ENCODE measurements around the gene ZNF665.
"Not testable (repeated sequence)": the region's sequence is repeated elsewhere in the genome, so short reads cannot be mapped to it uniquely, and the experiment has no call there.

Gene ZNF665

GRCh38 chr19:53192771-53193534, at the start of gene ZNF665:
TSS of gene ZNF665 (minus strand) at chr19:53193358. CDS start at chr19:53182898, 10,460 bp downstream.
- Histone ChIP-seq H3K9me3 (ENCODE audit: control insufficient read depth, insufficient read depth, low read length) (no peaks in the 10 kb centered on the region), H3K36me3 (ENCODE audit: control insufficient read depth, insufficient read depth, low read length) (no peaks in the 10 kb centered on the region; the same call in 1 of the 2 replicates), H3K4me1 (ENCODE audit: control insufficient read depth, insufficient read depth, low read length) (peaks cover 3% of the 10 kb centered on the region; the same call in 1 of the 2 replicates), H3K27ac (ENCODE audit: low read depth, low read length) (no peak within 1 kb of the TSS), H3K4me3 (ENCODE audit: low read depth, low read length) (peak within 1 kb of the TSS; percentile 99), H3K27me3 (ENCODE audit: control insufficient read depth, insufficient read depth, low read length) (peaks cover 8% of the 10 kb centered on the region; the same call in 1 of the 2 replicates), H3K9ac (ENCODE audit: low read depth, low read length) (peak within 1 kb of the TSS; percentile 78)

DNA sequence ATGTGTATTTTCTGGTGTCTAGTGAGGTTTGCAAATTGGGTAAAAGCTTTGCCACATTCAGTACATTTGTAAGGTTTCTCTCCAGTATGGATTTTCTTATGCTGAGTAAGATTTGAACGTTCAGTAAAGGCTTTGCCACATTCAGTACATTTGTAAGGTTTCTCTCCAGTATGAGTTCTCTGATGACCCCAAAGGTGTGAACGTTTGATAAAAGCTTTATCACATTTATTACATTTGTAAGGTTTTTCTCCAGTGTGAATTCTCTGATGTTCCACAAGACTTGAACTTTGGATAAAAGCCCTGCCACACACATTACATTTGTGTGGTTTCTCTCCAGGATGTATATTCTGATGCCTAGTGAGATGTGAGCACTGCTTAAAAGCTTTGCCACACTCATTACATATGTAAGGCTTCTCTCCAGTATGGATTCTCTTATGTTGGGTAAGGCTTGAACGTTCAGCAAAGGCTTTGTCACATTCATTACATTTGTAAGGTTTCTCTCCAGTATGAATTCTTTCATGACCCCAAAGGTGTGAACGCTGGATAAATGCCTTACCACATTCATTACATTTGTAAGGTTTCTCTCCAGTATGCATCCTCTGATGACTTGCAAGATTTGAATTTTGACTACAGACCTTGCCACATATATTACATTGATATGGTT, 44.1 kb upstream of the ZNF665 start:
- Histone ChIP-seq H3K9ac (ENCODE audit: low read depth, low read length) (no peak overlapping the region), H3K4me3 (ENCODE audit: low read depth, low read length) (no peak overlapping the region), H3K27me3 (ENCODE audit: control insufficient read depth, insufficient read depth, low read length) (no peaks in the 10 kb centered on the region), H3K4me1 (ENCODE audit: control insufficient read depth, insufficient read depth, low read length) (no peaks in the 10 kb centered on the region), H3K36me3 (ENCODE audit: control insufficient read depth, insufficient read depth, low read length) (peaks cover 50% of the 10 kb centered on the region), H3K9me3 (ENCODE audit: control insufficient read depth, insufficient read depth, low read length) (peaks cover 91% of the 10 kb centered on the region), H3K27ac (ENCODE audit: low read depth, low read length) (no peak overlapping the region)

DNA sequence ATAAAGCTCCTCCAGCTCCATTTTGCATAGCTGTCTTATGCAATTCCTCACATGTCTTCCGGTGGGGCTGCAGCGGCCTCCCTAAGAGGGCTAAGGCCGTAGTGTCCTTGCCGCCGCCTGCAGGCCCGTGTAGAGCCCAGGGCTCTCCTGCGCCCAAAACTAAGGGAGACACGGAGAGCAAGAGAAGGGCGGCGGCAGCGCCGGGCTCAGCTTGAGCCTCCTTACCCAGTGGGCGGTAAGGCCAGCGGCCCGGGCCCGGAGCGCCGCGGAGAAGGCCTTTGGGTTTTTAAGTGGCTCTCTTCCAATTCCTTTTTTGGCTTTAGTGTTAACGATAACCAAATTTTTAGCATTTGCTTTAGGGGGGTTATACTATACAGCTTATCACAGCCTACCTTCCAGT, 31.4 kb upstream of the ZNF665 start:
- H3K9me3 ChIP-seq (ENCODE audit: control insufficient read depth, insufficient read depth, low read length): peaks cover 56% of the 10 kb centered on the region
- no peak overlapping the region for H3K27ac ChIP-seq (ENCODE audit: low read depth, low read length)
- H3K4me3 ChIP-seq (ENCODE audit: low read depth, low read length): no peak overlapping the region

DNA sequence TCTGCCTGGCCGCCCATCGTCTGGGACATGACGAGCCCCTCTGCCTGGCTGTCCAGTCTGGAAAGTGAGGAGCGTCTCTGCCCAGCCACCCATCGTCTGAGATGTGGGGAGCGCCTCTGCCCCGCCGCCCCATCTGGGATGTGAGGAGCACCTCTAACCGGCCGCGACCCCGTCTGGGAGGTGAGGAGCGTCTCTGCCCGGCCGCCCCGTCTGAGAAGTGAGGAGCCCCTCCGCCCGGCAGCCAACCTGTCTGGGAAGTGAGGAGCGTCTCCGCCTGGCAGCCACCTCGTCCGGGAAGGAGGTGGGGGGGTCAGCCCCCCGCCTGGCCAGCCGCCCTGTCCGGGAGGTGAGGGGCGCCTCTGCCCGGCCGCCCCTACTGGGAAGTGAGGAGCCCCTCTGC, 29.6 kb upstream of the ZNF665 start:
- not testable (repeated sequence) for H3K4me1 ChIP-seq (ENCODE audit: control insufficient read depth, insufficient read depth, low read length); H3K4me3 ChIP-seq (ENCODE audit: low read depth, low read length); H3K9ac ChIP-seq (ENCODE audit: low read depth, low read length); H3K36me3 ChIP-seq (ENCODE audit: control insufficient read depth, insufficient read depth, low read length); H3K27me3 ChIP-seq (ENCODE audit: control insufficient read depth, insufficient read depth, low read length); H3K27ac ChIP-seq (ENCODE audit: low read depth, low read length)
- H3K9me3 ChIP-seq (ENCODE audit: control insufficient read depth, insufficient read depth, low read length): peaks cover 59% of the 10 kb centered on the region

More for the DNA sequence above, 31.4 kb upstream of the ZNF665 start:
- Histone ChIP-seq H3K9ac (ENCODE audit: low read depth, low read length) (no peak overlapping the region), H3K4me1 (ENCODE audit: control insufficient read depth, insufficient read depth, low read length) (no peaks in the 10 kb centered on the region), H3K27me3 (ENCODE audit: control insufficient read depth, insufficient read depth, low read length) (no peaks in the 10 kb centered on the region), H3K36me3 (ENCODE audit: control insufficient read depth, insufficient read depth, low read length) (no peaks in the 10 kb centered on the region)

DNA sequence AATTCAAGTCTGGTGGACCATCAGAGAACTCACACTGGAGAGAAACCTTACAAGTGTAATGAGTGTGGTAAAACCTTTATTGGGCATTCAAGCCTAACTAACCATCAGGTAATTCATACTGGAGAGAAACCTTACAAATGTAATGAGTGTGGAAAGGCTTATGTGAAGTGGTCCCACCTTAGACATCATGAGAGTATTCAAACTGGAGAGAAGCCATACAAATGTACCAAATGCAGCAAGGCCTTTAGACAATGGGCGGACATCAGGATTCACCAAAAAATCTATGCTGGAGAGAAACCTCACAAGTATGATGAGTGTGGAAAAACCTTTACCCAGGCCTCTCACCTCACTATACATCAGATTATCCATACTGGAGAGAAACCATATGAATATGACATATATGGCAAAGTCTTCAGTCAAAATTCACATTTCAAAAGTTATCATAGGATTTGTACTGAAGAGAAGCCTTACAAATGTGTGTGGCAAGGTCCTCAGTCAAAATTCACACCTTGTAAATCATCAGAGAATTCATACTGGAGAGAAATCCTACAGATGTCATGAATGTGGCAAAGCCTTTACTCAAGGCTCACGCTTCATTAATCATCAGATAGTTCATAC, 19.7 kb upstream of the ZNF665 start:
- no peaks in the 10 kb centered on the region for H3K27me3 ChIP-seq (ENCODE audit: control insufficient read depth, insufficient read depth, low read length)
- no peaks in the 10 kb centered on the region for H3K4me1 ChIP-seq (ENCODE audit: control insufficient read depth, insufficient read depth, low read length)
- no peak overlapping the region for H3K4me3 ChIP-seq (ENCODE audit: low read depth, low read length)
- no peaks in the 10 kb centered on the region for H3K36me3 ChIP-seq (ENCODE audit: control insufficient read depth, insufficient read depth, low read length)
- no peak overlapping the region for H3K27ac ChIP-seq (ENCODE audit: low read depth, low read length)
- peaks cover 79% of the 10 kb centered on the region for H3K9me3 ChIP-seq (ENCODE audit: control insufficient read depth, insufficient read depth, low read length)
- H3K9ac ChIP-seq (ENCODE audit: low read depth, low read length): no peak overlapping the region

DNA sequence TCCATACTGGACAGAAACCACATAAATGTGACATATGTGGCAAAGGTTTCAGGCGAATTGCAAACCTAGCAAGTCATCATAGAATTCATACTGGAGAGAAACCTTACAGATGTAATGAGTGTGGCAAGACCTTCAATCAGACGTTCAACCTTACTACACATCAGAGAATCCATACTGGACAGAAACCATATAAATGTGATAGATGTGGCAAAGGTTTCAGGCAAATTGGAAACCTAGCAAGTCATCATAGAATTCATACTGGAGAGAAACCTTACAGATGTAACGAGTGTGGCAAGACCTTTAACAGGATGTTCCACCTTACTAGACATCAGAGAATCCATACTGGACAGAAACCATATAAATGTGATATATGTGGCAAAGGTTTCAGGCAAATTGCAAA, 18.4 kb upstream of the ZNF665 start:
- H3K4me3 ChIP-seq (ENCODE audit: low read depth, low read length); H3K36me3 ChIP-seq (ENCODE audit: control insufficient read depth, insufficient read depth, low read length); H3K27ac ChIP-seq (ENCODE audit: low read depth, low read length); H3K4me1 ChIP-seq (ENCODE audit: control insufficient read depth, insufficient read depth, low read length); H3K9ac ChIP-seq (ENCODE audit: low read depth, low read length); H3K27me3 ChIP-seq (ENCODE audit: control insufficient read depth, insufficient read depth, low read length): not testable (repeated sequence)
- H3K9me3 ChIP-seq (ENCODE audit: control insufficient read depth, insufficient read depth, low read length): peaks cover 70% of the 10 kb centered on the region

GRCh38 chr19:53196777-53197396, 3.7 kb upstream of the ZNF665 start:
- Histone ChIP-seq H3K27ac (ENCODE audit: low read depth, low read length) (no peak overlapping the region), H3K9ac (ENCODE audit: low read depth, low read length) (peak overlapping the region; percentile 89), H3K4me3 (ENCODE audit: low read depth, low read length) (peak overlapping the region; percentile 99)

DNA sequence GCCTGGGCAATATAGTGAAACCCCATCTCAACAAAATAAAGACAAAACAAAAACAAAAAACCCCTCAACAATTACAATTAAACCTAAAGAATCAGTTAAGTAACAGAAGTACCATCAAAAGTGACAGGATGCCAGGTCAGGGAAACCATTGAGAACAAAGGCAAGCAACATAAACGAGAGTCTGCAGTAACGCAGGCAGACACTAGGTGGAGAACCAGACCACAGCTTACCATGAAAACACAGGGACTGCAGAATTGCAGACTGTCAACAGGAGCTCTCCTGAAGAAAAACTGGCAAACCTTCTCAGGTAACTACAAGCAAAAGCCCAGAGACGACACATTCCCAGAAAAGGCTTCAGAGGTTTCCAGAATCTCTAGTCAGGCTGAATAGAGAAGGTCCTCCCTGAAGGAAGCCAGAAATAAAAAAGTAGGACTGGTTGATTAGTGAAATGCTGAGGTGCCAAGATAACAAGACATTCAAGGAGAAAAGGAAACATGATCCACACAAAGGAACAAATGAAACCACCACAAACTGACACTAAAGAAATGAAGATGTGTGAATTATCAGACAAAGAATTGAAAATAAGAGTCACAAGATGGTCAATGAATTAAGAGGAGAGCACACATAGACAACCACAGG, 2.2 kb upstream of the ZNF665 start:
- Histone ChIP-seq H3K4me3 (ENCODE audit: low read depth, low read length) (no peak overlapping the region), H3K36me3 (ENCODE audit: control insufficient read depth, insufficient read depth, low read length) (no peaks in the 10 kb centered on the region; the same call in 1 of the 2 replicates), H3K9ac (ENCODE audit: low read depth, low read length) (no peak overlapping the region), H3K27ac (ENCODE audit: low read depth, low read length) (no peak overlapping the region), H3K27me3 (ENCODE audit: control insufficient read depth, insufficient read depth, low read length) (peaks cover 8% of the 10 kb centered on the region; the same call in 1 of the 2 replicates), H3K4me1 (ENCODE audit: control insufficient read depth, insufficient read depth, low read length) (peaks cover 3% of the 10 kb centered on the region; the same call in 1 of the 2 replicates), H3K9me3 (ENCODE audit: control insufficient read depth, insufficient read depth, low read length) (0 out of 2 replicates have a peak, but pooled peaks cover 2% of the 10 kb centered on the region)

More at GRCh38 chr19:53196777-53197396, 3.7 kb upstream of the ZNF665 start:
- H3K36me3 ChIP-seq (ENCODE audit: control insufficient read depth, insufficient read depth, low read length): no peaks in the 10 kb centered on the region
- peaks cover 3% of the 10 kb centered on the region; the same call in 1 of the 2 replicates for H3K4me1 ChIP-seq (ENCODE audit: control insufficient read depth, insufficient read depth, low read length)
- peaks cover 3% of the 10 kb centered on the region; the same call in 1 of the 2 replicates for H3K9me3 ChIP-seq (ENCODE audit: control insufficient read depth, insufficient read depth, low read length)
- H3K27me3 ChIP-seq (ENCODE audit: control insufficient read depth, insufficient read depth, low read length): peaks cover 8% of the 10 kb centered on the region; the same call in 1 of the 2 replicates

- peak overlapping the region; percentile 99 for H3K4me3 ChIP-seq (ENCODE audit: low read depth, low read length)
- no peaks in the 10 kb centered on the region for H3K9me3 ChIP-seq (ENCODE audit: control insufficient read depth, insufficient read depth, low read length)
- no peak overlapping the region for H3K9ac ChIP-seq (ENCODE audit: low read depth, low read length)
- no peaks in the 10 kb centered on the region; the same call in 1 of the 2 replicates for H3K36me3 ChIP-seq (ENCODE audit: control insufficient read depth, insufficient read depth, low read length)
- peaks cover 3% of the 10 kb centered on the region; the same call in 1 of the 2 replicates for H3K4me1 ChIP-seq (ENCODE audit: control insufficient read depth, insufficient read depth, low read length)
- peaks cover 8% of the 10 kb centered on the region; the same call in 1 of the 2 replicates for H3K27me3 ChIP-seq (ENCODE audit: control insufficient read depth, insufficient read depth, low read length)
- H3K27ac ChIP-seq (ENCODE audit: low read depth, low read length): no peak overlapping the region
Observed at GRCh38 chr19:53193535-53194222, 521 bp upstream of the ZNF665 start.

DNA sequence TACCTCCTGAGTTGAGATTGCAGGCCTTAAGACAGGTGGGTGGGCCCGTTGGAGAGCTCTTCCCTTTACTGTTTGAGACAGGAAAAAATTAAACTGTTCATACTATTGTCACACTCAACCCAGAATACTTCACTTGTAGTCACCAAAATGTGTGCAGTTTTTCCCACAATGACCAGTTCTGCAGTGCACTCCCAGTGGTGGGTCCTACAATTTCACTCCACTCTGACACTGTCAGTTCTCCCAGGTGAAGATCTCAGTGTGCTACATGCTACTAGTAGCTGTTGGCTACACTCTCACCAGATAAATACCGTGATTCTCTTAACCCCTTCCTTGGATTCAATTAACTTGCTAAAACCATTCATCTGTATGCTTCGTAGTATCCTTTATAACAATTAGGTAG, 2.9 kb downstream of the ZNF665 start:
- H3K36me3 ChIP-seq (ENCODE audit: control insufficient read depth, insufficient read depth, low read length): no peaks in the 10 kb centered on the region; the same call in 1 of the 2 replicates
- H3K4me3 ChIP-seq (ENCODE audit: low read depth, low read length): no peak overlapping the region
- no peaks in the 10 kb centered on the region for H3K4me1 ChIP-seq (ENCODE audit: control insufficient read depth, insufficient read depth, low read length)
- H3K9ac ChIP-seq (ENCODE audit: low read depth, low read length): no peak overlapping the region
- H3K27me3 ChIP-seq (ENCODE audit: control insufficient read depth, insufficient read depth, low read length): 0 out of 2 replicates have a peak, but pooled peaks cover 3% of the 10 kb centered on the region
- no peak overlapping the region for H3K27ac ChIP-seq (ENCODE audit: low read depth, low read length)
- H3K9me3 ChIP-seq (ENCODE audit: control insufficient read depth, insufficient read depth, low read length): no peaks in the 10 kb centered on the region
